PC-9 (cell line): ENCODE data around the gene C2CD4A. TPM values are rescaled to one million over a fixed set of nuclear protein-coding genes. Genes with fewer than 3 reads are reported as not detected.

Experiments
- BruUV-seq: library from RNA; stranded (reverse); fragments of 400-500 nt; replicated peaks from 2 replicates; lab custom pipeline; 2021; lab: Mats Ljungman, UMichigan
- CTCF ChIA-PET: fragments of 300-600 bp; sonication (Branson Sonifier 250); formaldehyde crosslinking; loops from one replicate; lab custom pipeline; 2022; ENCODE audit warnings: antibody characterized with exemption; lab: Charles Lee
- POLR2A ChIA-PET: fragments of 300-600 bp; sonication (Branson Sonifier 250); formaldehyde crosslinking; loops from one replicate; lab custom pipeline; 2022; ENCODE audit warnings: antibody characterized with exemption; ENCODE audit not compliant: unreplicated experiment; lab: Charles Lee
- DNase-seq, 2 experiments: peaks; one replicate each; pipeline versions ENCODE4 v3.0.0 to v3.0.0-alpha.2; 2015 to 2022; ENCODE audit warnings: mixed read lengths in 1 of 2
- H2AFZ ChIP-seq: fragments of 200-600 bp; sonication (generic); 2 replicates; pipeline ENCODE4 v1.8.1; 2017; ENCODE audit warnings: antibody characterized with exemption
- H3F3A ChIP-seq: fragments of 200-600 bp; sonication (generic); 2 replicates; pipeline ENCODE4 v1.8.1; 2017; ENCODE audit warnings: antibody characterized with exemption, mild to moderate bottlenecking, low read depth; ENCODE audit not compliant: insufficient read depth
- H3K27ac ChIP-seq: fragments of 200-600 bp; sonication (generic); 2 replicates; pipeline ENCODE4 v1.6.1; 2016; ENCODE audit warnings: mixed run types
- H3K27me3 ChIP-seq: fragments of 200-600 bp; sonication (generic); 2 replicates; pipeline ENCODE4 v1.6.1; 2016; ENCODE audit warnings: low read depth, mixed run types; ENCODE audit not compliant: insufficient read depth
- H3K36me3 ChIP-seq: fragments of 200-600 bp; sonication (generic); 2 replicates; pipeline ENCODE4 v1.6.1; 2016; ENCODE audit warnings: low read depth, mixed run types
- H3K4me1 ChIP-seq: fragments of 200-600 bp; sonication (generic); replicated peaks from 2 replicates; pipeline ENCODE4 v1.6.1; 2016; ENCODE audit warnings: mixed run types; ENCODE audit not compliant: insufficient read depth
- H3K4me2 ChIP-seq: fragments of 200-600 bp; sonication (generic); 2 replicates; pipeline ENCODE4 v1.6.1; 2017; ENCODE audit warnings: mixed run types
- H3K4me3 ChIP-seq: fragments of 200-600 bp; sonication (generic); 2 replicates; pipeline ENCODE4 v1.6.1; 2016; ENCODE audit warnings: mixed run types
- H3K79me2 ChIP-seq: fragments of 200-600 bp; sonication (generic); 2 replicates; pipeline ENCODE4 v1.6.1; 2017; ENCODE audit warnings: low read depth, mixed run types
- H3K9me2 ChIP-seq: fragments of 200-600 bp; sonication (generic); 2 replicates; pipeline ENCODE4 v1.8.1; 2017; ENCODE audit warnings: mild to moderate bottlenecking; ENCODE audit not compliant: insufficient read depth
- H3K9me3 ChIP-seq: fragments of 200-600 bp; sonication (generic); 2 replicates; pipeline ENCODE4 v1.8.1; 2016; ENCODE audit warnings: low read depth; ENCODE audit not compliant: insufficient read depth
- H4K20me1 ChIP-seq: fragments of 200-600 bp; sonication (generic); 2 replicates; pipeline ENCODE4 v1.8.1; 2017; ENCODE audit not compliant: insufficient read depth
- CTCF ChIP-seq: fragments of 200-600 bp; sonication (generic); conservative IDR thresholded peaks from 2 replicates; pipeline ENCODE4 v1.6.1; 2017; ENCODE audit warnings: mixed run types, antibody characterized with exemption, mild to moderate bottlenecking, moderate library complexity
- EZH2 ChIP-seq: fragments of 200-600 bp; sonication (generic); IDR thresholded peaks from 2 replicates; pipeline ENCODE4 v1.8.0; 2017; ENCODE audit warnings: antibody characterized with exemption, low read depth
- intact Hi-C: fragments of 100-400 bp; cut with micrococcal nuclease; formaldehyde crosslinking; loops from one replicate; pipeline ENCODE4 v1.10.0; 2022; ENCODE audit not compliant: unreplicated experiment
- total RNA-seq: library from RNA; stranded (reverse); gene quantifications from 2 replicates; pipeline ENCODE4 v1.2.3, GENCODE V29; 2021

Gene C2CD4A
- total RNA-seq, 1 experiment from 2014 or later: 0.09 TPM

- H3K4me1 ChIP-seq: peaks cover 6% of the 10 kb centered on the region; the same call in 1 of the 2 replicates
- BruUV-seq: no TSS peak
- H3K27ac ChIP-seq: no peak overlapping the region
- no peaks in the 10 kb centered on the region for H3K9me3 ChIP-seq
- no peak for DNase-seq
- no peak overlapping the region for H2AFZ ChIP-seq
- no peaks in the 10 kb centered on the region for H3K9me2 ChIP-seq
- no peak overlapping the region for H3K4me2 ChIP-seq
- ChIA-PET POLR2A (interaction anchor here (0.6 kb wide), 1 partner anchor 1462 kb away, joined by 4 read pairs; no protein-coding TSS in a partner anchor), CTCF (interaction anchor here (0.5 kb wide), 1 partner anchor 31 kb away, joined by 6 read pairs; no protein-coding TSS in a partner anchor)
- H3K36me3 ChIP-seq: no peaks in the 10 kb centered on the region
- H3F3A ChIP-seq: no peaks in the 10 kb centered on the region
- no peaks in the 10 kb centered on the region for H3K27me3 ChIP-seq
- no peak overlapping the region for H3K4me3 ChIP-seq
- H4K20me1 ChIP-seq: no peaks in the 10 kb centered on the region
- H3K79me2 ChIP-seq: no peaks in the 10 kb centered on the region
- TF ChIP-seq EZH2 (no peak), CTCF (no peak)
- intact Hi-C loops: no loop called here
Observed at GRCh38 chr15:62090988-62091387, 24.2 kb downstream of the C2CD4A start.

GRCh38 chr15:62093809-62094208 is 27.0 kb downstream of the C2CD4A start:
- Histone ChIP-seq H3K4me1 (no peaks in the 10 kb centered on the region), H4K20me1 (no peaks in the 10 kb centered on the region), H3K9me2 (no peaks in the 10 kb centered on the region), H3K4me2 (no peak overlapping the region), H3K9me3 (no peaks in the 10 kb centered on the region), H3K27me3 (no peaks in the 10 kb centered on the region), H3K4me3 (no peak overlapping the region), H3K27ac (no peak overlapping the region), H3F3A (no peaks in the 10 kb centered on the region), H3K79me2 (no peaks in the 10 kb centered on the region), H3K36me3 (no peaks in the 10 kb centered on the region), H2AFZ (no peak overlapping the region)
- BruUV-seq: no TSS peak
- DNase-seq: no peak
- intact Hi-C loops: no loop called here
- ChIA-PET CTCF (no interaction called here), POLR2A (interaction anchor here (0.6 kb wide), 1 partner anchor 46 kb away, joined by 5 read pairs; no protein-coding TSS in a partner anchor)
- no peak for TF ChIP-seq EZH2
- no peak for TF ChIP-seq CTCF

GRCh38 chr15:62094388-62094787 is 27.6 kb downstream of the C2CD4A start:
- no peaks in the 10 kb centered on the region for H3K36me3 ChIP-seq
- no peaks in the 10 kb centered on the region for H3K9me2 ChIP-seq
- intact Hi-C loops: no loop called here
- H3K4me3 ChIP-seq: no peak overlapping the region
- no peak overlapping the region for H2AFZ ChIP-seq
- no peaks in the 10 kb centered on the region for H3K9me3 ChIP-seq
- no peaks in the 10 kb centered on the region for H3K79me2 ChIP-seq
- ChIA-PET CTCF (no interaction called here), POLR2A (no interaction called here)
- no peaks in the 10 kb centered on the region for H3F3A ChIP-seq
- no peaks in the 10 kb centered on the region for H4K20me1 ChIP-seq
- TF ChIP-seq CTCF (no peak), EZH2 (no peak)
- BruUV-seq: no TSS peak
- no peaks in the 10 kb centered on the region for H3K4me1 ChIP-seq
- DNase-seq: no peak
- H3K4me2 ChIP-seq: no peak overlapping the region
- no peaks in the 10 kb centered on the region for H3K27me3 ChIP-seq
- no peak overlapping the region for H3K27ac ChIP-seq
